Measurements from ENCODE around the gene RNF183.

- TF ChIP-seq POLR2A (IDR thresholded peaks at IDR 0.05) (no peak), CTCF (IDR thresholded peaks at IDR 0.05 in 4 of 5, conservative IDR thresholded peaks at IDR 0.05 in 1 of 5) (no peak)
Observed at GRCh38 chr9:113317777-113318176, 14.6 kb upstream of the RNF183 start.

Data from gastrocnemius medialis (tissue), 4 donors.